ENCODE results near the gene AP1AR.
"Not testable (repeated sequence)": the region's sequence is repeated elsewhere in the genome, so short reads cannot be mapped to it uniquely, and the experiment has no call there.

The AP1AR gene

GRCh38 chr4:112189754-112190153, 41.8 kb upstream of the AP1AR start:
- no peak for TF ChIP-seq ZFX (IDR thresholded peaks at IDR 0.05; ENCODE audit: borderline replicate concordance)
- TF ChIP-seq, protein P1, sequence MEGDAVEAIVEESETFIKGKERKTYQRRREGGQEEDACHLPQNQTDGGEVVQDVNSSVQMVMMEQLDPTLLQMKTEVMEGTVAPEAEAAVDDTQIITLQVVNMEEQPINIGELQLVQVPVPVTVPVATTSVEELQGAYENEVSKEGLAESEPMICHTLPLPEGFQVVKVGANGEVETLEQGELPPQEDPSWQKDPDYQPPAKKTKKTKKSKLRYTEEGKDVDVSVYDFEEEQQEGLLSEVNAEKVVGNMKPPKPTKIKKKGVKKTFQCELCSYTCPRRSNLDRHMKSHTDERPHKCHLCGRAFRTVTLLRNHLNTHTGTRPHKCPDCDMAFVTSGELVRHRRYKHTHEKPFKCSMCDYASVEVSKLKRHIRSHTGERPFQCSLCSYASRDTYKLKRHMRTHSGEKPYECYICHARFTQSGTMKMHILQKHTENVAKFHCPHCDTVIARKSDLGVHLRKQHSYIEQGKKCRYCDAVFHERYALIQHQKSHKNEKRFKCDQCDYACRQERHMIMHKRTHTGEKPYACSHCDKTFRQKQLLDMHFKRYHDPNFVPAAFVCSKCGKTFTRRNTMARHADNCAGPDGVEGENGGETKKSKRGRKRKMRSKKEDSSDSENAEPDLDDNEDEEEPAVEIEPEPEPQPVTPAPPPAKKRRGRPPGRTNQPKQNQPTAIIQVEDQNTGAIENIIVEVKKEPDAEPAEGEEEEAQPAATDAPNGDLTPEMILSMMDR (IDR thresholded peaks at IDR 0.05), result no peak
- H3K27ac ChIP-seq, result no peak overlapping the region

DNA sequence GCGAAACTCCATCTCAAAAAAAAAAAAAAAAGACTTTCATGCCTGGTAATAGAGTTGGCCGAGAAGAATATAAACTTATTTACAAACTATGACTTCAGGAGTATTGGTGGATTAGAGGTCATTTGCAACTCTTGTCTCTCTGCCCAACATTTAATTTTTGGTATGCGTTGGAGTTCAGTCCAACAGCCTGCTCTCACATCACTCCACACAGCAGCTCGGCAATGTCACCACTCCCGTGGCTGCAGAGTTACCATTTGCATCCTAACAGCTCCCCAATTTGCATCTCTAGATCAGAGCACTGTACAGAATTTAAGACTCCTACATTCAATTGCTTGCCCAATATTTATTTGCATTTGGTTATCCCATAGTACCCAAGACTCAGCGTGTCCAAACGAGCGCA, 40.9 kb upstream of the AP1AR start:
- H3K27ac ChIP-seq, result no peak overlapping the region
- no peak for TF ChIP-seq ZFX (IDR thresholded peaks at IDR 0.05; ENCODE audit: borderline replicate concordance)
- TF ChIP-seq, protein P1 (IDR thresholded peaks at IDR 0.05), result no peak

DNA sequence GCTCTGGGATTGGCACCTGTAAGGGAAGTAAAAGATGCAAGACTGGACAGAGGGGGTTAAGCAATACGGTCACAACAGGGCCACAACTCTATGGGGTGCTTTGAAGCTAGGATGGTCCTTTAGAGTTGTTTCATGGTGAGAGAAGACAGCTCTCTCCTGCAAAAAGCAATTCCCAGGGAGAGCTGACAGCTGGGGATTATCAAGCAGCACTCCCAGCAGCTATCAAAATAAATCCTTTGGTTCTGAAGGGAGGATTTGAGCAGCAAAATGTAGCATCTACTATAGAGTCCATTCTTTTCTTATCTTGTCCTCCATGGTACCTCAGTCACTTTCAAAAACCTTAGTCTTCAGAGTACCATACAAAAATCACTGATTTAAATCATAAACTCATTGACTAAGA, 35.1 kb upstream of the AP1AR start:
- no peak overlapping the region for H3K27ac ChIP-seq
- TF ChIP-seq, protein P1 (IDR thresholded peaks at IDR 0.05), result no peak
- TF ChIP-seq ZFX (IDR thresholded peaks at IDR 0.05; ENCODE audit: borderline replicate concordance), result no peak

- H3K27ac ChIP-seq, result no peak overlapping the region
- no peak for TF ChIP-seq ZFX (IDR thresholded peaks at IDR 0.05; ENCODE audit: borderline replicate concordance)
- TF ChIP-seq, protein P1 (IDR thresholded peaks at IDR 0.05), result no peak
Observed at GRCh38 chr4:112199041-112199440, 32.5 kb upstream of the AP1AR start.

- no peak overlapping the region for H3K27ac ChIP-seq
- TF ChIP-seq, protein P1 (IDR thresholded peaks at IDR 0.05), result no peak
- no peak for TF ChIP-seq ZFX (IDR thresholded peaks at IDR 0.05; ENCODE audit: borderline replicate concordance)
Observed at GRCh38 chr4:112201915-112202505, 29.6 kb upstream of the AP1AR start.

DNA sequence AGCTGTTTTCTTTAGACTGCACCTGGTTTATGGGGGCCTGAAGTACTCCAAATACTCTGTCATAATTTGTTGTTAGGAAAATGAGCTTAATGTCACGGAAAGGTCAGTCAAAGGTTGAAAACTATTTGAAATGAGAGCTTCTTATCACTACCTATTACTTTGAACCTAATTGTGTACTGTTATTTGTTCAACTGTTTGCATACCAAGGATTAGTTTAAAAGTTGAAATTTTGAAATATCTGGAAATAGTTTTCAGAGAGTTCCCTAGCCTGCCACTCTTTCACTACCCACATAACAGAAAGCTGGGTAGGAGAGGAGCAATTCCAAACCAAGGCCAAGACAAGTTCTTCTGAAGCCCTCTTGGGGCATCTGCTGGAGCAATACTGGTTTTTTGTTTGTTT, 28.0 kb upstream of the AP1AR start:
- H3K27ac ChIP-seq, result no peak overlapping the region
- no peak for TF ChIP-seq ZFX (IDR thresholded peaks at IDR 0.05; ENCODE audit: borderline replicate concordance)
- TF ChIP-seq, protein P1 (IDR thresholded peaks at IDR 0.05), result no peak

DNA sequence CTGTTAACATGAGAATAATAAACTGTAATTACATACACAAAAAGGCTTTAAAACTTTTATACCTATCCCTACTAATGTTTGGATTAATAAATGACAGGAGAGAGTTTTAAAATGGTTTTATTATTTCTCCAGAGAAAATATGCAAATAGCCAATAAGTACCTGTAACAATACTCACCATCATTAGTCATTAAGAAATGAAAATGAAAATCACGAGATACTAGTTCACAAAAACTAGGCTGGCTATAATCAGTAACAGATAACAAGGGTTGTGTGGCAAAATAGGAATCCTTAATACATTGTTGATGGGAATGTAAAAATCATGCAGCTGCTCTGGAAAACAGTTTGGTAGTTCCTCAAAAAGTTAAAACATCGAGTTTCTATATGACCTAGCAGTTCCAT, 25.2 kb upstream of the AP1AR start:
- no peak overlapping the region for H3K27ac ChIP-seq
- TF ChIP-seq, protein P1 (IDR thresholded peaks at IDR 0.05), result no peak
- no peak for TF ChIP-seq ZFX (IDR thresholded peaks at IDR 0.05; ENCODE audit: borderline replicate concordance)

GRCh38 chr4:112208137-112209095, 23.2 kb upstream of the AP1AR start:
- H3K27ac ChIP-seq, result not testable (repeated sequence)

All from 22Rv1 (cell line).